Stimulated activated naive CD4-positive, alpha-beta T cell treated with Interleukin-2 at 50 U/mL for 16 hours (primary cell): Measurements from ENCODE around the gene SMG1.

Experiments
- DNase-seq: peaks from one replicate; lab custom pipeline; 2025; lab: John Stamatoyannopoulos, UW

SMG1 gene

DNA sequence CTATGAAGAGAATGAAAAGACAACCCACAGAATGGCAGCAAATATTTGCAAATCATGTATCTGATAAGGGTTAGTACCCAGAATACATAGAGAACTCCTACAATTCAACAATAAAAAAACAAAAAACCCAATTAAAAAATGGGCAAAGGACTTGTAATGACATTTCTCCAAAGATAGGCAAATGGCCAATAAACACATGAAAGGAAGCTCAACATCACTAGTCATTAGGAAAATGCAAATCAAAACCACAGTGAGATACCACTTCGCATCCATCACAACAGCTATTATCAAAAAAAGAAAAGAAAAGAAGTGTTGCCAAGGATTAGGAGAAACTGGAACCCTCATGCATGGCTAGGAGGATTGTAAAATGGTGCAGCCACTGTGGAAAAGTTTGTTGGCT lies 79.8 kb downstream of the SMG1 start:
- no peak for DNase-seq

DNA sequence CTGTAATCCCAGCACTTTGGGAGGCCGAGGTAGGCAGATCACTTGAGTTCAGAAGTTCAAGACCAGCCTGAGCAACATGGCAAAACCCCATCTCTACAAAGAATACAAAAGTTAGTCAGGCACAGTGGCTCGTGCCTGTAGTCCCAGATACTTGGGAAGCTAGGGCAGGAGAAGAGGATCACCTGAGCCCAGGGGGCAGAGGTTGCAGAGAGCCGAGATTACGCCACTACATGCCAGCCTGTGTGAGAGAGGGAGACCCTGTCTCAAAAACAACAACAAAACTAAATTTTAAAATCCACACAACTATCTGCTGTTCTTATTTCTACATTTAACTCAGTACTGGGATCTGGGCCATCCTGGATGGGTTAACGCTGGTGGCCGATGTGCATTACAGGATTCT lies 83.6 kb downstream of the SMG1 start:
- no peak for DNase-seq

GRCh38 chr16:18841833-18842525 lies 84.2 kb downstream of the SMG1 start:
- no peak for DNase-seq

GRCh38 chr16:18839555-18839954 lies 86.7 kb downstream of the SMG1 start:
- no peak for DNase-seq

- no peak for DNase-seq
Observed at GRCh38 chr16:18836702-18837101, 89.5 kb downstream of the SMG1 start.

GRCh38 chr16:18834864-18835263 lies 91.3 kb downstream of the SMG1 start:
- no peak for DNase-seq

DNA sequence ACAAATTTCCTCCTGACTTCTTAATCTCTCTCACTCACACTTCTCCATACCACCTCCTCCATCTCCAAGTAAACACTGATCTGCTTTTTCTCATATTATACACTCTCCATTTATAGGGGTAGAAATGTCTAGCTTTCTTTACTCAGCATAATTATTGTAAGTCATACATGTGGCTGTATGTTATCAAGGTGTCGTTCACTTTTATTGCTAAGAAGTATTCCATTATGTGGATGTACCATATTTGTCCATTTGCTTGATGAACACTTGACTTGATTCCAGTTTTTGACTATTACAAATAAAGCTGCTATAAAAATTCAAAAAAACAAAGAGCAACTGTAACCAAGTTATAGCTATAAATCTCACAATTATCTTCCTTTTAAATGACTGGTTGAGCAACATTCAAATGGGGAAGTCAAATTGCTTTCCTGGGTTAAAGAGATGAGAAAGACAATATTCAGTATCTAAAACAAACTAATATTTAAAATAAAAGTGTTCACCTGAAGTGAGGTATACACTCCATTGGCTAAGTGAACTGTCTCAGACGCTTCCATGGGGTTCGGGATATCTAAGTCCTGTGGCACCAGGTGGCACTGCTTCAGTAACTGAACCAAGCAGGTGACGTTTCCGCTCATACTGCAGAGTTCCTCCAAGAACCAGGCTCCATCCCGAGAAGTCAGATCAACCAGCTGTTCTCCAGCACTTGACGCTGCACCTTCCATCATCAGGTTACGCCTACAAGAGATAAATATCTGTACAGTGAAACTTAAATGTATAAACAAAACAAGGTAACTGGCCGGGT lies 92.3 kb downstream of the SMG1 start:
- no peak for DNase-seq

GRCh38 chr16:18832613-18833012 lies 93.6 kb downstream of the SMG1 start:
- DNase-seq: no peak

DNA sequence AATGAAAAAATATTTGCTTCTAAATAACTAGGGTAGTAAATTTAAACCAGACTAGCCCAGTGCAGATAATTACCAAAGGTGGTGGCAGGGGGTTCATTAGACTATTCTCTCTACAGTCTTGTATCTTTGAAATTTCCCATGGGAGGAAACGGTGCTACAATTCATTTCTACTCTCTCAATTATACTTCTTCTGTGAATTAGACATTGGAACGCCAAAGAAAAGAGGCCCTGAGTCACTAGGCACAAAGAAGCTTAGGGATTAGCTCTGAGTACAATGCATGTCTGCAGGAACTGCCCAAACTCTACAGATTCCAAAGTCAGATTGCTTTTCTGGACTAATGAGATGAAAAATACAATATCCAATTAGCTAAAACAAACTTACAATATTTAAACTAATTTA lies 94.2 kb downstream of the SMG1 start:
- no peak for DNase-seq

GRCh38 chr16:18829251-18829650 lies 97.0 kb downstream of the SMG1 start:
- no peak for DNase-seq

- DNase-seq: no peak
Observed at GRCh38 chr16:18827890-18828289, 98.3 kb downstream of the SMG1 start.

DNA sequence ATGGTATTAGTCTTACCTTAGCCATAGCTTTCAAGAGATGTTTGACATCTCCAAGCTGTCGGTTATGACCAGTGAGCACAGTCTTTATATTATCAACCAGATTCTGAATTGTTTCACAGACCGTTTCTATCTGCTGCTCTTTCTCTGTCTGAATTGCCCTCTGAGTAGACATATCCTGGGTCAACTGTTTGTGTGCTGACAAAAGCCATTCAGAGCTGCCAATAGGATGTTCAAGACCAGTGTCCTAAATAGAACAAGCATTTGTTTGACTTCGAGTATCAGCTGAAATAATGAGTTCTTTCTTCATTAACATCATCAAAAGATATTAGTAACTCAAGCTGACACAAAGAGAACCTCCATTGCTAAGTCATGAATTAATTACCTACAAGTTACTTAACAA lies 109.9 kb downstream of the SMG1 start:
- no peak for DNase-seq

GRCh38 chr16:18811925-18812324 lies 114.3 kb downstream of the SMG1 start:
- DNase-seq: no peak

GRCh38 chr16:18809165-18809564 lies 117.0 kb downstream of the SMG1 start:
- no peak for DNase-seq

DNA sequence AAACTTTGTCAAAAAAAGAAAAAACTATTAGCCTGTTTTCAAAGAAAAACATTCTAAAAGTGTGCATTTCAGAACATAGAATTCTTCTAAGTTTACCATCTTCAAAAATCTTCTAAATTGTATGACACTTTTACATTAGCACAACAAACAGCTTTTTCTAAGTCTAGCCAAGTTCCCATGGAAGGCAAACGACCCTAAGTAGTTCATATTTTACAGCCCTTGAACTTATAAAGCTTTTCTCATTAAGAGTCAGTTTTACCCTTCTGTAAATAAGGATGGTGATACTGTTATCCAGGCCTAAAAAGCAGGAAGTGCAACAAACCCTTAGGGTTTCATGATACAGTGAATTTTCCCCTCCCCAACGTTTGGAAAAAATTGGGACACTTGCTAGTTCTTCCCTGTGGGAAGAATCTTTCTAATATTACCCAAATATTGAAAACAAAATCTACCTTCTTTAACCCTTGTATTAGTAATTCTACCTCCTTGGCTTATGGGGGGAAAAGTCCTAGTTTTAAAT lies 120.9 kb downstream of the SMG1 start:
- no peak for DNase-seq

GRCh38 chr16:18804540-18804939 lies 121.7 kb downstream of the SMG1 start:
- DNase-seq: no peak

DNA sequence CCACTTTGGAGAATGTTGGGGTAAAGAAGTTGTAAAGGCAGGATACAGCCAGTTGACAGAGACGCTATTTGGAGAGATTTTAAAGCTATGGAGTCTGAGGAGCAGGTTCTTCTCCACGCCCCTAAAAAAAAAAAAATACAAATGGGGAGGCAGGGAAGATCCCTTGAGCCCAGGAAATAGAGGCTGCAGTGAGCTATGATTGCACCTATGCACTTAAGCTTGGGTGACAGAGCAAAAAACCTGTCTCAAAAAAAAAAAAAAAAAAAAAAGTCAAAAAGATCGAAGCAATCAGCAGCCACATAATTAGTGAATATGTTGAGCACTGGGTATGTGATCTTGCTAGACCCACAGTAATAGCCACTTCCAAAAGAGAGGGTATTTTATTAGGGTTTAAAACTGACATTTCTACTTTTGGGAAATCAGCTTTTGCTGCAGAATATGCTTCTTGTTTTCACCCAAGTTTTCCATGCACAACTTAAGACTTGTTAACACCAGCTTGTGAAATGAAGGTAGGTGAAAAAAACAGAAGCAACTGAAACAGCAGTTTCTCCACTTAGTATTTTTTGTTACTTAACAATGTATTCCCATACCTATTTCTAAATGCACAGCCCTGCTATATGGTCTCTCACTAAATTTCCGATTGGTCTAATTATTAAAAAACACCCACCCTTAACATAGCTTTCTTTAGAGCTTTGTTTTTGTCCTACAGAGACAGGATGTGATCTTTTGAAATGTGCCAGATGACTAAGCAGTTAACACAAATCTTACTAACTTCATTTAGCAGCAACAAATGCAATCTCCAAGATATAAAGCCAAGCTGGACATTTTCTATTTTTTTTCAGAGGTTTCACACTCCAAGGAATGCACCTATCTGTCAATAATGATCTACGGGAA lies 122.4 kb downstream of the SMG1 start:
- DNase-seq: no peak

GRCh38 chr16:18802767-18803343 lies 123.4 kb downstream of the SMG1 start:
- DNase-seq: no peak

- peak; percentile 99 for DNase-seq
Observed at GRCh38 chr16:18801145-18801972, 124.8 kb downstream of the SMG1 start, which contains the start of gene ARL6IP1. Gene ARL6IP1, minus strand, starts transcription at chr16:18801549. Its CDS starts 83 bp downstream, at chr16:18801466.

GRCh38 chr16:18800775-18801144 lies 125.4 kb downstream of the SMG1 start:
- DNase-seq: no peak

GRCh38 chr16:18800293-18800692 lies 125.9 kb downstream of the SMG1 start:
- no peak for DNase-seq
